ENCODE results near the gene CITED1.

DNA sequence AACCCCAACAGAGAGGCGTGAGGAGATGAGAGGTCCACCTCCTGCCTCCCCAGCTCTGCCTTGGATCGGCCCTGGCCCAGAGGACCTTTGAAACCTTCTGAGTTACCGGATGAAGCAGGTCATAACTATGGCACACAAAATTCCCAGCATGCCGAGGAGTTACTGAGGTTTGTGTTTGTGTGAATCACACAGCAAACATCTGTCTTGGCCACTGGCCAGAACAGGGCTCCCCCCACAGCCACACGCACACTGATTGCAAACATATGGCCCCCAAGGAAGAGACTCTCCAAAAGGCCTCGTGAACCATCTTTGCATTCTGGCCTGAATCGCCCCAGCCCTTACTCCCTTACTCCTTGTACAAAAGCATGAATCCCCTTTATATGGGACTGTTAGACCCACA lies 47.5 kb downstream of the CITED1 start:
- no peak for TF ChIP-seq EZH2phosphoT487 (IDR thresholded peaks at IDR 0.05; ENCODE audit: insufficient read depth, low read depth)
- TF ChIP-seq EZH2 (IDR thresholded peaks at IDR 0.05; ENCODE audit: insufficient read depth, poor library complexity, severe bottlenecking) = no peak
